ENCODE data around the gene AKAP13.
A peak's percentile ranks its signal among the peaks of the same experiment; 100 is the strongest.

The AKAP13 gene

GRCh38 chr15:85767785-85768529 lies 387.6 kb downstream of the AKAP13 start:
- no peak for DNase-seq

GRCh38 chr15:85768595-85769168 lies 388.3 kb downstream of the AKAP13 start:
- intact Hi-C loops (cut with DNase I), result no loop called here
- no peak for DNase-seq

More at GRCh38 chr15:85767785-85768529, 387.6 kb downstream of the AKAP13 start:
- intact Hi-C loops (cut with DNase I), result no loop called here

- no peak for DNase-seq
- intact Hi-C loops (cut with DNase I), result no loop called here
Measured at GRCh38 chr15:85769182-85769900, 388.9 kb downstream of the AKAP13 start.

DNA sequence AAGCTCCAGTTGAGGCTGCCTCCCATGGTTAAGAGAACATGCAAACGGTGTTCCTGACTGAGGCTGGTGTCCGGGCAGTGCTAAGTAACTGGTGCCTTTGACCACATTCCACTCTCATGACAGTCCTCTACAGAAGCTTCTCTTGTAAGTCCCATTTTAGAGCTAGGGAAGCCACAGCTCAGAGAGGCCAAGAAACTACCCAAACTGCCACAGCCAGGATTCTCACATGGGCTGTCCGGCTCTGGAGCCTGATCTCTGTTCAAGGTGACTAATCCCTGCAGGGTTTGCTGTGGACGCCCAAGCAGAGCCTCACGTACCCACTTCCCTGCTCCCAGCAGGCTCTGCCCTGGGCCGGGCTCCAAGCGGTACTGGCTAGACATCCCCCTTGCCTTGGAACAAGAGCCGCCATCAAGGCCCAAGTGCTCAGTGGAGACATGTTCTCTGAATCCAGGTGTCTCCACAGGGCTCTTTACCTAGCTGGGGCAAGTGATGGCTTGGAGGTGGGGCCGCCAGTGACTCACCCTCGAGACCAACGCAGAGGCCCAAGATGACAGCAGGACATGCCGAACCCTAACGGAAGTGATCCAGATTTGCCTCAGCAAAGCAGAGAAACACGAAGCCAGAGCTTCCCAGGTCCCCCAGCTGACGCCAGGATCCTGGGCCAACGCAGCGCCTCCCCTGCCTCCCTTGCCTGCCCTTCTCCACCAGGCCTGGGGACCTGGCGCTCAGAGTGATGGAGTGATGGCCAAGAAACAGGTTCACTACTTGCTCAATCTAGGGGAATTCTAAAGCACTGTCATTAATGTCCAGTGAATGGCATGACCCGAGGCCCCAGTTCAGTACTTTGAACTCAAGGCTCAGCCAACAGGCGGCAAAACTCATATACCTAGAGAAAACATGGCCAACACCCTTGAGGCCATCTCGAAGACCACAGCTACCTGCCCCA lies 390.0 kb downstream of the AKAP13 start:
- intact Hi-C loops (cut with DNase I), result no loop called here
- DNase-seq, result no peak

DNA sequence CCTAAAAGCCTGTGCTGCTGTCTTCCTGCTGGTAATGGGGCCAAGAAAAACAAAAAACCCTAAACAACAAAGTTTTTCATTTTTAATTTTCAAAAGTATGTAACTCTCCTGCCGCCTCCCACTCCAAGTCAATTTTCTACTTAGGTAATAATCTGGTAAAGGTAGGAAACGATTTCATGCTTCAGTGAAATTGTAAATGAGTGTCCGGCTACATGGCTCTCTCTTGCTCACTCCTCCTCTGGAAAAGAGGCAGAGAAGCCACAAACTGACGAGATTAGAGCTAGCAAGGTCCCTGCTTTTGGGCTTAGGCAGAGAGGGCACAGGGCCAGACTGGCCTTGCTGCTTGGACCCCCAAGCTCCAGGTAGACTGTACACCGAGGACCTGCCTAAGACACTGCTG lies 390.9 kb downstream of the AKAP13 start:
- intact Hi-C loops (cut with DNase I), result no loop called here
- no peak for DNase-seq

GRCh38 chr15:85771781-85772445 lies 391.5 kb downstream of the AKAP13 start:
- intact Hi-C loops (cut with DNase I), result no loop called here
- DNase-seq, result no peak

GRCh38 chr15:85772668-85773067 lies 392.3 kb downstream of the AKAP13 start:
- DNase-seq, result no peak
- intact Hi-C loops (cut with DNase I), result no loop called here

- DNase-seq, result no peak
- intact Hi-C loops (cut with DNase I), result no loop called here
Measured at GRCh38 chr15:85773249-85773648, 392.8 kb downstream of the AKAP13 start.

DNA sequence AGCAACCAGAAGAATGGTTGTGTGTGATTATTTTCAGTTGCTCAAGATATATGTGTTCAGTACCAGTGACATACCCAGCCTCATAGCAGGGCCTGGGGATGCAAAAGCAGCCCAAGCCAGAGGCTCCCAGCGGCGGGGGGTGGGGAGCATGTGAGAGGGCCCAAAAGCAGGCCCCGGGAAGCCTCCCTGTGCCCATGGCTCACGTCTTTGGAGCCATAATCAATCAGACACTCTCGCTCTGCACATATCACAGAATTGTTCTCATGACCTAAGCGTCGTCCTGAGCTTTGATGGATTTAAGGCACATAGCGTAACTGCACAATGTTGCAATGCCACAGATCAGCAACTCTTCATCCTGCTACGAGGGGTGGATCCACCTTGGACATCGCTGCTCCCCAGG lies 393.6 kb downstream of the AKAP13 start:
- DNase-seq, result no peak
- intact Hi-C loops (cut with DNase I), result no loop called here

DNA sequence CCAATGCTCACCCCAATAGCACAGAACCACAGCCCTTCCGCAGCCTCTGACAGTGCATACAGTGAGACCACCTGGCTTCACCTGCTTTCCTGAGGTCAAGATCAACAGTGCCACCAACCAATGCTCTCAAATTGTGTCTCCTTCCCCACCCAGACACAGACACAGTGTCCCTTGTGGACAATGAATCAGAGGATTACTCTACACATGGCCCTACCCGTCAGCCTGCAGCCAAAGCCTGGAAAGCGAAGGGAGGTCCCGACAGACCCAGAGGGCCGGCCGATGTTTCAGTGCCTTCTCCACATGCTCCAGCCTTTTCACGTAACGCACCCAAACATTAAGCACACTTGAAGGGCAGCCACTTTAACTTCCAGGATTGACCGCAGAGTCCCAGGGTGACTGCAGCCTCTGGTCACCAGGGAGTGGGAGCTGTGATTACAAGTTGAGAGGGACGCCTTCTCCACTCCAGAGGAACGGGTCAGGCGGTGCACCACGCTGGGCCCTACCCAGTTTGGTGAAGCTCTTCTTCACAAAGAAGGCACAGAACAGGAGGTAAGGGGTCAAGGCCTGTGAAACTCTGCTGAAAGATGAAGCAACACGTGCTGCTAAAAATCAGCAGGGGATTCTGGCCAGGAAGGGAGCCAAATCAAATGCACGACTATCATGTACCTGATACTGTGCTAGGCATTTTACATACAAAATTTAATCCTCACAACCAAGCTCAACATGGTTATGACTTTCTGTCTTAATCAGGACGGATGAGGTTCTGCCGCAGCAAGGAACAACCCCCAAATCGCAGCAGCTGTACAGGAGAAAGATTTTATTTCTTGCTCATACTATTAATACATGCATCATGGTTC lies 397.1 kb downstream of the AKAP13 start:
- intact Hi-C loops (cut with DNase I), result no loop called here
- no peak for DNase-seq

GRCh38 chr15:85778107-85778776 lies 397.8 kb downstream of the AKAP13 start:
- intact Hi-C loops (cut with DNase I), result no loop called here
- DNase-seq, result no peak

GRCh38 chr15:85779249-85779648 lies 398.8 kb downstream of the AKAP13 start:
- intact Hi-C loops (cut with DNase I), result no loop called here
- no peak for DNase-seq

DNA sequence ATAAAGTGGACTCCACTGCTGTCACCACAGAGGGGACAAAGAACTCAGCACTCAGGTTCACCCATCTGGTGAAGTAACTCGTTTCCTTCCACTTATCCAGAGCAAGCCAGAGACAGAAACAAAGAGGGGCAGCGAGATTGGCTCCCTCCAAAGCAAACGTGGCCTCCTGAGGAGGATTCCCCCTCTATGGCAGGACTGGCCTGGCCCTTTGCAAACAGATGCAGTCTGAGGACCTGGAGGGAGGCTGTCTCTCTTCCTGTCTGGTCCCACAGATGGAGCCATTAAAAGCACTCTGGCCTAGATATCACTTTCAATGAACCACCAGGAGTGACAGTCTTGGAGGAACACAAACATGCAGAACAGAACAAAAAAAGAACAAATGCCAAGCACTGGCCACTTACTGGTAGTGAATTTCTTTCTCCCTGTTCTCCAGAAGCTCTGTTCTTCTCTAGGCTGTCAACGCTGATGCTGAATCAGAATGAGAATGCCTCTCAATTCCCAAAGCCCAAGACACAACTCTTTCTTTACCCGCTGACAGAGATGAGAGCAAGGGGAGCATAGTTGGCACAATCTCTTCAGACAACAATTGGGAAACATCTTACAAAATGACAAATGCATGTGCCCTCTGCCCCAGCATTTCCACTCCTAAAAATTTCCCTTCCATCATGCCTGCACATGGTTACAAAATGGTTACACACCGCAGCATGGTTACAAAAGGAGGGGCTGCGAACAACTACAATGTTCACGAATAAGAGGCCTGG lies 400.0 kb downstream of the AKAP13 start:
- peak in 1 of 10 donors; percentile 31 for DNase-seq
- intact Hi-C loops (cut with DNase I), result no loop called here

- DNase-seq, result no peak
- intact Hi-C loops (cut with DNase I), result no loop called here
Measured at GRCh38 chr15:85781099-85781498, 400.7 kb downstream of the AKAP13 start.

GRCh38 chr15:85782064-85782463 lies 401.7 kb downstream of the AKAP13 start:
- intact Hi-C loops (cut with DNase I), result no loop called here

DNA sequence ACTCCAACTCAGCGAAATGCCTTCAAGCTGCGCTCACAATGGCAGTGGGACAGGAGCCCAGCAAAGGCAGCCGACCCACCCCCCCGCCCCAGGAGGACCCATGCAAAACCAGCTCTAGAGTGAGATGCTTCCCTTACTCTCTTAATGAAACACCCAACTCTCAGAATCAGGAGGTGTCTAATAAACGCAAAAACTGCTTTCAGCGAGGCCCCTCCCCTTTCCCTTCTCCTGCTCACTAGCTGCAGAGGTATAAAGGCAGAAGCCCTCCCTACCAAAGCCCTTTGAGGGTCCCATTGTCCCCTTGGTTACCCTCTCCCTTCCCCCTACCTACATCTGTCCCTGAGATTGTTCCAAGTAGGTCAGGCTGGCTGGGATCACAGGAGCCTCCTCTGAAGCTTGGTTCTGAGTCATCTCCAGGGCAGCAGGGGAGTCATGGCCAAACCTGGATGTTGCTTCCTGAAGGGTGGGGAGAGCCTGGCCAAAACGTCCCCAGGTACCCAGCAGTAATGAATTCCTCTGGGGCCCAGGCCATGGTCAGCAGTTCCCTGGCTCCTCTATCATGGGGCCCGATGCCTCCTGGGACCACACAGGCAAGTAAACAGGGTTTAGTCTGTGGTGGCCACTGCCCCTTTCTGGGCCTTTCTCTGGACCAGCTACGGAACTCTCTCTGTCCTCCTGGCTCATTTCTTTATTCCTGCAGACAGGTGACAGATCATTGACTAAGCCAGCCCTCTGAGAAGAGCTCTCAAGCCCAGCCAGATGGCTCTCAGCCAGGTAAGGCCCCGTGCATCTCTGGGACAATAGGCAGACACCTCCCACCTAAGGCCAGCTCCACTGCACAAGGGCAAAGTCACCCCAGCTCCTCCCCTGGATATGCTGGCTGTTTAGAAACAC lies 405.7 kb downstream of the AKAP13 start:
- DNase-seq, result peak in 3 of 10 donors; percentile 64 to 77 (median 75)

More at GRCh38 chr15:85782064-85782463, 401.7 kb downstream of the AKAP13 start:
- no peak for DNase-seq

GRCh38 chr15:85786781-85787114 lies 406.3 kb downstream of the AKAP13 start:
- DNase-seq, result no peak
- intact Hi-C loops (cut with DNase I), result no loop called here

More for the DNA sequence above, 405.7 kb downstream of the AKAP13 start:
- intact Hi-C loops (cut with DNase I), result no loop called here

Measured in posterior cingulate gyrus (tissue), 11 donors.